HG02852 (cell line): ENCODE results near the gene MAP3K1.

ENCODE experiments used
- ATAC-seq: cut with Tn5 transposase; IDR thresholded peaks from one replicate; pipeline ENCODE4 v1.9.1; 2021; ENCODE audit warnings: mild to moderate bottlenecking, moderate library complexity; ENCODE audit not compliant: unreplicated experiment

The MAP3K1 gene

GRCh38 chr5:56845277-56845676, 29.9 kb downstream of the MAP3K1 start:
- ATAC-seq = no peak

GRCh38 chr5:56845904-56846480, 30.6 kb downstream of the MAP3K1 start:
- ATAC-seq = no peak

- no peak for ATAC-seq
These were observed 32.9 kb downstream of the MAP3K1 start for GRCh38 chr5:56848206-56848605.

GRCh38 chr5:56849671-56850070, 34.3 kb downstream of the MAP3K1 start:
- no peak for ATAC-seq

- ATAC-seq = no peak
These were observed 35.1 kb downstream of the MAP3K1 start for GRCh38 chr5:56850423-56850822.

GRCh38 chr5:56851258-56851941, 36.1 kb downstream of the MAP3K1 start:
- ATAC-seq = no peak

GRCh38 chr5:56852228-56853000, 37.1 kb downstream of the MAP3K1 start:
- ATAC-seq = no peak

- no peak for ATAC-seq
These were observed 38.3 kb downstream of the MAP3K1 start for GRCh38 chr5:56853698-56854097.

GRCh38 chr5:56854920-56855319, 39.6 kb downstream of the MAP3K1 start:
- no peak for ATAC-seq

- no peak for ATAC-seq
These were observed 41.3 kb downstream of the MAP3K1 start for GRCh38 chr5:56856541-56857178.

GRCh38 chr5:56858777-56859442, 43.6 kb downstream of the MAP3K1 start:
- ATAC-seq = no peak

- no peak for ATAC-seq
These were observed 46.6 kb downstream of the MAP3K1 start for GRCh38 chr5:56861893-56862485.

GRCh38 chr5:56862909-56863308, 47.6 kb downstream of the MAP3K1 start:
- no peak for ATAC-seq

- ATAC-seq = no peak
These were observed 56.4 kb downstream of the MAP3K1 start for GRCh38 chr5:56871777-56872176.

GRCh38 chr5:56873056-56873455, 57.7 kb downstream of the MAP3K1 start:
- no peak for ATAC-seq

GRCh38 chr5:56876327-56876726, 61.0 kb downstream of the MAP3K1 start:
- no peak for ATAC-seq

- no peak for ATAC-seq
These were observed 66.2 kb downstream of the MAP3K1 start for GRCh38 chr5:56881571-56881970.

GRCh38 chr5:56893251-56893951, 78.1 kb downstream of the MAP3K1 start:
- no peak for ATAC-seq

GRCh38 chr5:56896763-56897162, 81.4 kb downstream of the MAP3K1 start:
- ATAC-seq = no peak

GRCh38 chr5:56898213-56898612, 82.9 kb downstream of the MAP3K1 start:
- ATAC-seq = no peak
